ENCODE data around the gene RAB21.

Gene RAB21, protein sequence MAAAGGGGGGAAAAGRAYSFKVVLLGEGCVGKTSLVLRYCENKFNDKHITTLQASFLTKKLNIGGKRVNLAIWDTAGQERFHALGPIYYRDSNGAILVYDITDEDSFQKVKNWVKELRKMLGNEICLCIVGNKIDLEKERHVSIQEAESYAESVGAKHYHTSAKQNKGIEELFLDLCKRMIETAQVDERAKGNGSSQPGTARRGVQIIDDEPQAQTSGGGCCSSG

GRCh38 chr12:71754461-71755145 is at the start of gene RAB21:
Gene RAB21, plus strand, starts transcription at chr12:71754863. Its CDS starts 267 bp downstream, at chr12:71755130.
- peak; percentile 98 for DNase-seq

DNA sequence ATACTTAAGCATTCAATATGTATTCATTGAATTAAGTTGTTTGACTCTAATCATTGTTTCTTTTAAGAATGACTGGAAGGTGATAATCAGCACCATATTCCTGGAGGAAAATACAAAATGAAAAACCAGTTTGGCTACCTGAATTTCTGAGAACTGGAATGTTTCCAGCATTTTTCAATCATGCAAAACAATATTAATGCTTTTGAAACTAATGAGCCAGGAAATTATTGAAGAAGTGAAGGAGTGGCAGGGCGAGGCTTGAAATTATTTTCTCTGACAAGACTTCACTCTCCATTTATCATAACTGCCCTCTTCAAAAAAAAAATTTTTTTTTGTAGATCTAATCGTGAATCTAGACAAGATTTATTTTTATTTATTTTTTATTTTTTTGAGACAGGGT is 49.7 kb upstream of the RAB21 start:
- no peak for DNase-seq

GRCh38 chr12:71708658-71709057 is 46.0 kb upstream of the RAB21 start:
- no peak for DNase-seq

- DNase-seq = peak; percentile 12
These were observed 44.2 kb upstream of the RAB21 start for GRCh38 chr12:71710276-71711125.

DNA sequence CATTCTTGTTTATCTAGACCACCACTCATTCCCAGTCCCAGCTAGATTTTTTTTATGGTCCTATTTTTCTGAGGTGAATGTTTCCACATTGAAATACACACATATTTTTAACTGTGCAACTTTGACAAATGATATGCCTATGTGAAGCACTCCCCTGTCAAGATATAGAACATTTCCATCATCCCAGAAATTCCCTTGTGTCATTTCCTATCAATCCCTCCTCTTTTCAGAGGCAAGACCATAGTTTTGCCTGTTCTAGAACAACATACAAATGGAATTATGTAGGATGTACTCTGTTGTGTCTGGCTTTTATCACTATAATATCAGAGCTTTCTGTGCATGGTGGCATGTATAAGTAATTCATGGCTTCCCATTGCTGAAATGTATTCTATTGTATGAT is 36.1 kb upstream of the RAB21 start:
- DNase-seq = no peak

DNA sequence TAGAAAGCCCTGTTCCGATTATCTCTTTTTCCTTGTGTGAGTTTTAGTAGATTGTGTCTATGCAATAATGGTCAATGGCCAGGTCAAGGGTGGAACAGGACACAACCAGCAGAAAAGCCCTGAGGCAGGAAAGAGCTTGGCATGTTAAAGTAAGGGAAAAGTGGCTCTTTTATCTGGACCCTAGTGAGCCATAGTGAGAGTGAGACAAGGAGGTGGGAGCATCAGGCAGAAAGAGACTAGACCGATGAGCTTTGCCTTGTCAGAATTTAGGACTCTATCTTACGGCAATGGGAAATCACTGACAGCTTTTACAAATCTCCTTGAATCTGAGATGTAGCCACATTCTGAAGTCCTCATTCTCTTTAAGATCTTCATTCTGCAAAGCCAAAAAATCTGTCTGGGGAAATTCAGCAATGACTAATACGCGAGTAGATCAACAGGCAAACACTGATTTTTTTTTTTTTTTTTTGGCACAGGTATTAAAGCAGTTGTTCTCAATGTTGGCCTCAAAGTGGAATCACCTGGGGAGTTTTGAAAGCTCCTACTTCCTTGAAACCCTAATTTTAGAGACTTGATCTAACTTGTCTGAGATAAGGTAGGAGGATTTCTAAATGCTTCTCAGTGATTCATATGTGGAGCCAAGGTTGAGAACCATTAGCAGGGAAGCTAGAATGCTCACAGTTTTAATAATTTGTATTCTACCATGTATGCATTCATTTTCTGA is 34.9 kb upstream of the RAB21 start:
- no peak for DNase-seq

- DNase-seq = no peak
These were observed 32.7 kb upstream of the RAB21 start for GRCh38 chr12:71721783-71722505.

DNA sequence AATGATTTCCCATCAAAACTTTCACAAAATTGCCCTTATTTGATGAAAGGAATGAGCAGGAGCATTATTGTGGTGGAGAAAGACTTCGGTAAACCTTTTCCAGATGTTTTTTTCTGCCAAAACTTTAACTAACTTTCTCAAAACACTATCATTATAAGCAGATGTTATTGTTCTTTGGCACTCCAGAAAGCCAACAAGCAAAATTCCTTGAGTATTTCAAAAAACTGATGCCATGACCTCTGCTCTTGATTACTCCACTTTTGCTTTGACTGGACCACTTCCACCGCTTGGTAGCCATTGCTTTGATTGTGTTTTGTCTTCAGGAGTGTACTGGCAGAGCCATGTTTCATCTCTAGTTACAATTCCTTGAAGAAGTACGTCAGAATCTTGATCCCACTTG is 29.7 kb upstream of the RAB21 start:
- DNase-seq = no peak

DNA sequence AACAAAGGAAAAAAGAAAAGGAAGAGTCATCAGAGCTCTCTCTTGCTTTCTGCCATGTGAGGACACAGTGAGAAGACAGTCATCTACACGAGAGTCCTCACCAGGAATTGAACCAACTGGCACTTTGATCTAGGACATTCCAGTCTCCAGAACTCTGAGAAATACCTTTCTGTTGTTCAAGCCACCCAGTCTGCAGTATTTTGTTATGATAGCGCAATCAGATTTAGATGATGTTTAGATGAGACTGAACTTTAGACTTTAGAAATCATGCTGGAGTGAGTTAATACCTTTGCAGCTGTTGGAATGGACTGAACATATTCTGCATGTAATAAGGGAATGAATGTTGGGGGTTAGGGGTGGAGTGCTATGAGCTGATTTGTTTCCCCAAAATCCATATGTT is 28.1 kb upstream of the RAB21 start:
- DNase-seq = no peak

GRCh38 chr12:71727958-71728357 is 26.7 kb upstream of the RAB21 start:
- DNase-seq = peak; percentile 13

GRCh38 chr12:71730936-71731335 is 23.7 kb upstream of the RAB21 start:
- no peak for DNase-seq

- DNase-seq = no peak
These were observed 23.0 kb upstream of the RAB21 start for GRCh38 chr12:71731439-71732356.

- no peak for DNase-seq
These were observed 22.3 kb upstream of the RAB21 start for GRCh38 chr12:71732357-71732712.

DNA sequence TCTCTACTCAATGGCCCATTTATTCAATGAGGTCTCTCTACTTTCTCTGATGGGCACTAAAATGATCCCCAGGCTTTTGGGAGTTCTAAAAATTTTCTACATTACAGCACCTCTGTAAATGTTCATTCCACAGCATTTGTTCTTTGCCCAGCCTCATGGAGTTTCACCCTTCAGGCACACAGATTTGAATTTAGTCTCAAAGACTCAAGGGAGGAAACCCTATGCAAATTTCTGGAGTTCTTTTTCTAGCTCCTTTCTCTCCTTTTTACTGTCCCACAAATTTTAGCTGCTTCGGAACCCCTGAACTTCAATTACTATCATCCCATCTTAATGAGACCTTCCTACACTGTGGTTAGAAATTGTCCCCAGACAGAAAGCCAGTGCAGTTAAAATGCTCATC is 17.5 kb upstream of the RAB21 start:
- no peak for DNase-seq

- DNase-seq = no peak
These were observed 11.7 kb upstream of the RAB21 start for GRCh38 chr12:71742998-71743397.

DNA sequence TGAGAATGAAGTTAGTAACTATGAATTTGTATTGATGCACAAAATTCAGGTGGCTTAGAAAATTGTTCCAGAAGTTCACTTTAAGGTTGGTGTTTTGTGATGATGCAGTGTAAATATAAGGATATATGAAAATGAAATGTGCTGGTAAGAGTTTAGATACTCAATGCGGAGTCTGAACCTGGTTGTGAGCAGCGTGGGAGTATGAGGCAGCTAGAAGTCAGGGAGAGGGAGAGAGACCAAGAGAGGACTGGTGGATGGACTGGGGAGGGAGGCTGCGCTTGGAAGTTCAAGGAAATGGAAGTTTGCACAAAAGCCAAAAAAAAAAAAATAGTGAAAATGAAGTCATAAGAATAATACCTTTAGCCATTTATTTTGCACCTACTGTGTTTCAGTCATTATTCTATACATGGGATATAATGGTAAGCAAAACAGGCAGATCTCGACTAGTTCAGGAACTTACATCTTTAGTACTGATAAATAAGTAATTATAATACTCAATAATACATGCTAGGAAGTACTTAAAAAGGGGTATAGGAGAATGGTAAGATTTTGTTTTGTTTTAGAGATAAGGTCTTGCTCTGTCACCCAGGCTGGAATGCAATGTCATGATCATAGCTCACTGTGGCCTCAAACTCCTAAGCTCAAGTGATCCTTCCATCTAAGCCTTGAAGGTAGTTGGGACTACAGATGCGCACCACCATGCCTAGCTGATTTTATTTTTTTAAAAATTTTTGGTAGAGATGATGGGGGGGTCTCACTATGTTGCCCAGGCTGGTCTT is 10.0 kb upstream of the RAB21 start:
- DNase-seq = no peak

DNA sequence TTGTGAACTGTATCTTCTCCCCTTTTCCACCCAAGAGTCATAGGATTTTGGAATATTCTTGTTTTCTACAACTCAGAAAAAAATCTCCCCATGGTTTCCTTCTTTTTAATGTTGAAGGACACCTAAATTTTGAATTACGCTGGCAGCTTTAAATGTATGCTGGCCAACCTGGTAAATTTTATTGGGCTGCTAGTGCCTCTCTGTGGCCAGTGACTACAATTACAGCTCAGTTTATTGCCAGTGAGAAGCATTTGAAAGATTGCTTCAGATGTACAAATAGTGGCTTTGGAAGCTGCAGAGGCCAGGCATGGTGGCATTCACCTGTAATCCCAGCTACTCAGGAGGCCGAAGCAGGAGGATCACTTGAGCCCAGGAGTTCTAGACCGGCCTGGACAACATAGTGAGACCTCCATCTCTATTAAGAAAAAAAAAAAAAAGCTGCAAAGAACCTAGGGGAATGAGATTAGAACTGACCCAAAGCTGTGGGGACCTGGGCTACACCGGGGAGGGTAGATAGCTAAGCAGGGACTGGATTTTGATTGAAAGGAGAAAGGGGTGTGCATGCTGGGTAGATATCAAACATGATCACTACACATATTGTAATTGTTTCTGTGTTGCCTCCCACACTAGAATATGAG is 7.6 kb upstream of the RAB21 start:
- DNase-seq = peak; percentile 68

DNA sequence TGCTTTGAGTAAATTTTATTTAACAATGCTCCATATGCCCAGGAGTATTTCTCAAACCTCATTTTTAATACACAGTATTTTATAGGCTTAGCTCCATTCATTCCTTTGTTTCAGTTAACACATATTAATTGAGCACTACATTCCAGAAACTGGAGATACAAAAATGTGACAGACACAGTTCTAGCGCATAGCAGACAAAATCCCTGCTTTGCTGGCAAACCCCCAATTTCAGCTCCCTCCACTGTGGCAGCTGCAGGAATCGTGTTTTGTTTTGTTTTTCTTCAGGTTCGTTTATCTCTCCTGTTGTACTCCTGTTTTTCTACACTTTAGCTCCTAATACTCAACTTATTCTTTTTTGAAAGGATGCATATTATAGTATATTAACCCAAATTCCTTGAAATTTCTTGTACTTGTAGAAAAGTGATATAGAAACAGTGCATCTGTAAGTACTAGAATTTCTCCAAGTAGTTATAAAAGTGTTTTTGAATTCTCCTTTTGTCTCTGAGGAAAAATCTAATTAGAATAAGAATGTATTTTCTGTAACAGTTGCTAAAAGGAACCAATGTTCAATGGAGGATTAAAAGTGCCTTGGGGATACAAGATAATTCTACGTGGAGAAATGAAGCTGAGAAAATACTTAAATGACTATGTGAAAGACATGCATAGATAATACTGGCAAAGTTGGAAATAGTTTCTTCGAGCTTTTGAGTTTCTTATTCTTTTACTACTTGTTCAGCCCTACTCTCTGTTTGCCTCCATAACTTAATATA is 6.4 kb upstream of the RAB21 start:
- no peak for DNase-seq

DNA sequence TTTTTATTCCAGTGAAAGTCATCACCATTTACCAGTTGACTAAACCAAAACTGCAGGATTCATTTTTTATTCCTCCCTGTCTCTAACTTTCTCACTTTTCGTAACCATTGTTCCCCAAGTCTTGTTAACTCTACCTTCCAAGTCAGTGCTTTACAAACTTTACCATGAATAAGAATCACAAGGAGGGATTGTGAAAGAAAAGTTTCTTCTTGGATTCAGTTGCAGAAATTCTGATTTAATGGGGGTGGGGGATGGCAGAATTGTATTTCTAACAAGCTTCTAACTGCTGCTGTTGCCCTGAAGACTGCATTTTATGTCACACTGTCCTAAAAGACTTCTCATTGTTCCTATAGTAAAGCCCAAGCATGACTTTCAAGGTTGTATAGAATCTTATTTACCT is 5.0 kb upstream of the RAB21 start:
- no peak for DNase-seq
